Esophagus muscularis mucosa (tissue), 3 donors: ENCODE data around the gene SH2D3A.

ENCODE experiments used
- CTCF ChIP-seq, 3 experiments: fragments of 200-600 bp in 2 of 3; fragments of 450-650 bp in 1 of 3; sonication (generic) in 2 of 3; IDR thresholded peaks; one replicate each; pipeline ENCODE4 v1.5.1; 2017 to 2019; ENCODE audit warnings: antibody characterized with exemption in 3 of 3, mild to moderate bottlenecking in 2 of 3, moderate library complexity in 1 of 3
- POLR2A ChIP-seq: fragments of 450-650 bp; IDR thresholded peaks from one replicate; pipeline ENCODE4 v1.6.1; 2017; ENCODE audit warnings: antibody characterized with exemption, moderate library complexity, mild to moderate bottlenecking, low read depth

GRCh38 chr19:6802336-6803035, 35.3 kb upstream of the SH2D3A start:
- no peak for TF ChIP-seq CTCF (IDR thresholded peaks at IDR 0.05)
- TF ChIP-seq POLR2A: no peak
